CD4-positive, alpha-beta T cell treated with Interleukin-12 subunit alpha and Interleukin-12 subunit beta, for 1 hour (primary cell): Measurements from ENCODE around the gene IHH.

Source experiments
- DNase-seq: peaks from one replicate; pipeline ENCODE4 v3.0.0-alpha.2; 2020

The IHH gene

GRCh38 chr2:219018286-219018685 lies 42.4 kb downstream of the IHH start:
- no peak for DNase-seq

- DNase-seq: no peak
Observed at GRCh38 chr2:219017201-219017931, 43.4 kb downstream of the IHH start.

GRCh38 chr2:219016721-219017120 lies 44.0 kb downstream of the IHH start:
- DNase-seq: no peak

GRCh38 chr2:219010873-219011272 lies 49.8 kb downstream of the IHH start:
- DNase-seq: no peak

GRCh38 chr2:219010162-219010756 lies 50.5 kb downstream of the IHH start:
- DNase-seq: peak; percentile 23

GRCh38 chr2:219009294-219009693 lies 51.4 kb downstream of the IHH start:
- DNase-seq: no peak
